Stimulated activated CD8-positive, alpha-beta memory T cell treated with anti-CD3 and anti-CD28 coated beads, Interleukin-4, amount 100 ng/mL, for 4 hours (primary cell): ENCODE data around the gene FXYD7.
"Not testable (repeated sequence)": the region's sequence is repeated elsewhere in the genome, so short reads cannot be mapped to it uniquely, and the experiment has no call there.

ENCODE experiments used
- DNase-seq, 2 donors: peaks; one replicate each; pipeline ENCODE4 v3.0.0-alpha.2; 2020; ENCODE audit warnings: low read depth in 2 of 2, low spot score in 1 of 2

FXYD7 gene, protein sequence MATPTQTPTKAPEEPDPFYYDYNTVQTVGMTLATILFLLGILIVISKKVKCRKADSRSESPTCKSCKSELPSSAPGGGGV

DNA sequence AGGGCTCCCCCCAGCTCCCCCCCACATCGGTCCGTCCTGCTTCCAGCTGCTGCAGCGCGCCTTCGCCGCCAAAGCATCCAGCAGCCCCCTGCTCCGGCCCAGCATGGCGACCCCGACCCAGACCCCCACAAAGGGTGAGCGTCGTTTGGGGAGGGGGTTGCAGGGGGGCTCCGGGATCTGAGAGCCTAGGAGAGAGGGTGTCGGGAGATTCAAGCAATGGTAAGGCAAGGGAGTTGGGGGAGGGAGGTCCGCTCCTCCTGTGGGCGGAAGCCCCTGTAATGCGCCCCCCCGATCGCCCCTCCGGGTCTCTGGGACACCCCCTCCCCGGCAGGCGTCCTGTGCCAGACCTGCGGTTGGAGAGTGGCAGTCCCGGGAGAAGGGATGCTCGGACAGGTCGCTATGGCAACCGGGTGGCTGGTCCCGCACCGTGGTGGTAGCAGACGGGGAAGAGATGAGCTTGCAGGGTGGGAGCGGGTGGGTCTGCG, at the start of gene FXYD7:
Gene FXYD7 (plus strand): TSS at position 25 of the 485 bp plus-strand sequence. CDS start 79 bp downstream, at position 104.
- DNase-seq, result no peak

DNA sequence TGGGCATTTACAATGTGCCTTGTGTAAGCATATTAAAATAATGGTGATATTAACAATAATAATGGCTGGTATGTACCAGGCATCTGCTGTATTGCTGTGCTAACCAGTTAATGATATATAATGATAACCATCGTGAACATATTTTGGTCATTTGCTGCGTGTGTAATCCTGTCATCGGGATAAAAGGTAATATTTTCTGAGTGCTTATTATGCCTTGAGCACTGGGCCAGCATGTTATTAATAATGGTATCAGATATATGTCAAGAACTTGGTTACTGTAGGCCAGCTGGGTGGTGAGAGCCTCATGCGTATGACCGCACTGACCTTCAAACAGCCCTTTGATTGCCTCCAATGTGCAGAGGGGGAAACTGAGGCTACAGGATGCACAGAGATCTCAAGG, 49.6 kb upstream of the FXYD7 start:
- no peak for DNase-seq

DNA sequence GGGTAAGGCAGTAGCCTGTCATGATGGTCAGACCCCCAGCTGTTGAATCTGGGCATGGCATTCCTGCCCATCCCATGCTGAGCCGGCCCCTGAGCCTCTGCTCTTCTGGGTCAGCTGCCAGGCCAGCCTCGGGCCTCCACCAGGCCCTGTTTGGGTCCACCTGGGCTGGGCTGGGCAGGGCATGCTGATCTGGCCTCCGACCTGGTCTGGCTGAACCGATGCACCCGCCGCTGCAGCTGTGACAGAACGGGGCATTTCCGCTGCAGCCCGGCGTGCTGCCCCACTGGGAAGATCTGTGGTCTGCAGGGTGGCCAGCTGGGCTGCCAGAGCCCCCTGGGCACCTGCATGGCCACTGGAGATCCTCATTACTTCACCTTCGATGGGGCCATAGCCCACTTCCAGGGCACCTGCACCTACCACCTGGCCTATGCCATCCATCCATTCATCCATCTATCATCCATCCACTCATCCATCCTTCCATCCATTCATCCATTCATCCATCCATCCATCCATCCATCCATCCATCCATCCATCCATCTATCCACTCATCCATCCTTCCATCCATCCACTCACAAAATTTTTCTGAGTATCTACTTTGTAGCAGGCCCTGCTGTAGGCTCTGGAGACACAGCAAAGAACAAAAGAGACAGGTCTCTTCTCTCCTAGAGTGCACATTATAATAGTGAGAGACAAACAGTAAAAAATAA, 49.0 kb upstream of the FXYD7 start:
- no peak for DNase-seq

DNA sequence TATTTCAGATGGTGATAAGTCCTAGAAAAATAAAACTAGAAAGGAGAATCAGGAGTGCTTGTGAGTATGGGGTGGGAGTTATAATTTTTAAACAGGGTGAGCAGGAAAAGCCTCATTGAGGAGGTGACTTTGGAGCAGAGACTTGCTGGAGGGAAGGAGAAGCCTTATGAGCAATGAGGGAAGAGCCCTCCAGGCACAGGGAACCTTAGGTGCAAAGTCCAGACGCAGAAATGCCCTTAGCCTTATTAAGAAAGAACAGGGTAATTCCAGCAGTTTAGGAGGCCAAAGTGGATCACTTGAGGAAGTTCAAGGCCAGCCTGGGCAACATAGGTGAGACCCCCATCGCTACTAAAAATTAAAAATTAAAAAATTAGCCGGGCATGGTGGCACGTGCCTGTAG, 48.4 kb upstream of the FXYD7 start:
- DNase-seq, result no peak

DNA sequence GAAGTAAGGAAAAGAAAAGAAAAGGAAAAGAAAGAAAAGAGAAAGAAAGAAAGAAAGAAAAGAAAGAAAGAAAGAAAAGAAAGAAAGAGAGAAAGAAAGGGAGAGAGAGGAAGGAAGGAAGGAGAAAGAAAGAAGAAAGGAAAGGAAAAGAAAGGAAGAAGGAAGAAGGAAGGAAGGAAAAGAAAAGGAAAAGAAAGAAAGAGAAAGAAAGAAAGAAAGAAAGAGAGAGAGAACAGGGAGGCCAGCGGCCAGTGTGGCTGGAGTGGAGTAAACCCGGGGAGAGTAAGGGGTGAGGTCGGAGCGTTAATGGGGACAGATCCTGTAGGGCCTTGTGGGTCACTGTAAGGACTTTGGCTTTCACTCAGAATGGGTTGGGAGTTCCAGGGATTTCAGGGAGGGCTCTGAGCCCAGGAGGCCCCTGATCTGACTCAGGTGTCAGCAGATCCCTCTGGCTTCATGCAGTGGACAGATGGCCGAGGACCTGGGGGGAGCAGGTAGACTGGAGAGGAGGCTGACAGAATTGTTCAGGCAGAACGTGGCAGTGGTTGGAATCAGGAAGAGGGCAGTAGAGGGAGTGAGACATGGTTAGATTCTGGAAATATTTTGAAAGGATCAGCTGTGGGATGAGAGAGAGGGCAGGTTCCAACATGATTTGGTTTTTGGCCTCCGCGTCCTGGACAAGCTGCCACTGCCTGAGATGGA, 47.2 kb upstream of the FXYD7 start:
- DNase-seq, result no peak

DNA sequence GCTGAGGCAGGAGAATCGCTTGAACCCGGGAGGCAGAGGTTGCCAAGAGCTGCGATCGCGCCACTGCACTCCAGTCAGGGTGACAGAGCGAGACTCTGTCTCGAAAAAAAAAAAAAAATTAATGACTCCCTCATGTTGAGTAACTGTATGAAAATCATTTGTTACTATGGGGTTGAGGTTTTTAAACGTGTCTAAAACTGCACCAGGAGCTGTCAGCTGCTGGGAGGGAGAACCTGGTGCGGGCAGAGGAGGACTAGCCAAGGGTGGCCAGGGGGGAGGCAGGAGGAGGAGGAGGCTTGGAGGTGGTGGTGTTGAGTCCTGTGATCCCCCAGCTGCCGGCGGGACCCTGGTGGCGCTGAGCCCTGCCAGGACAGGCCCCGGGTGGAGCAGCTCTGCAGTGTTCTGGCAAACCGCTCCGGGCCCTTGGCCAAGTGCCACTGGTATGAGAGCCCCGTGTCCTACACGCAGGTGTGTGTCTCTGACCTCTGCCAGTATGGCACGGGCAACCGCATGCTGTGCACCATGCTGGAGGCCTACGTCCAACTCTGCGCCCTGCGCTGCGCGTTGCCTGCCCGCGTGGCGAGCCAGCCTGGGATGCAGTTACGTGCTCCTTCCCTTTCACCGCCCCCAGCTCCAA, 44.5 kb upstream of the FXYD7 start:
- no peak for DNase-seq

DNA sequence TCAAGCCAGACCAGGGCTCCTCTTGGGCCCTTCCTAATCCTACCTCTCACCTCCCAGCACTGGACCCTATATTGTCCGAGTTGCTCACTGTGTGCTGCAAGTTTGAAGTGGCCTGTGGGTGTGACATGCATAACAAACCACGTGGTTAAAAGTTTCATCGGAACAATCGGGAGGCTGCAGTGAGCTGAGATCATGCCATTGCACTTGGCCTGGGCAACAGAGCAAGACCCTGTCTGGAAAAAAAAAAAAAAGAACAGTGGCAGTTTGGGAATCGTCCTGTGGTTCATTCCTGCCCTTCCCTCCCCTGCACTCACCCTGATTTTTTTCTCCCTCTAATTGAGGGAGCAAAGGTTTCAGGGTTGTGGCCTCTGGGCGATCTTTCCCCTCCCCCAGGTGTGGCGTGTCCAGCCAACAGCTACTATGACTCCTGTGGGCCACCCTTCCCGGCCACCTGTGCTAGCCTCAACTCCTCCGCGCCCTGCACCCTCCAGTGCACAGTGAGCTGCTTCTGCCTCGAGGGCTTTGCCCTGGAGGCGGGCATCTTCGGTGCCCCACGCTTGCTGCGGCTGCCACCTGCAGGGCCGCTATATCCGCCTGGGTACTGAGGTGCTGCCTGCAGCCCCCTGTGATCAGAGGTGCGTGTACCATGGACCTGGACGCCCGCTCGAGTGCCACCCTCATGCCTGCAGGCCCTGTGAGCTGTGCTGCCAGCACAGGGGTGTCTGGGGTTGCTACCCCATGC, 43.7 kb upstream of the FXYD7 start:
- DNase-seq, result no peak

DNA sequence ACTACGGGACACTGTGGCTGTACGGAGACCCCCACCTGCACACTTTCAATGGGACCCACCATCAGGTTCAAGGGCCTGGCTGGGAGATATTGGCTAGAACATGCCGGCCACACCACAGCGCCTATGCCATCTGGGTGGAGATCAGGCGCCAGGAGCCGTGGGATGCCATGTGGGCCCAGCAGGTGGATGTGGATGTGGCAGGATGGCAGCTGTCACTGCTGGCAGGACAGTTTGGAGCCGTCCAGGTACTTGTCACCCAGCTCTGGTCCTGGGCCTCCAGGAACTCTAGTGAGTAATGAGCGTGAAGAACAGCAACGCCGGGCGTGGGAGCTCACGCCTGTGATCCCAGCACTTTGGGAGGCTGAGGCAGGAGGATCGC, 43.2 kb upstream of the FXYD7 start:
- no peak for DNase-seq

DNA sequence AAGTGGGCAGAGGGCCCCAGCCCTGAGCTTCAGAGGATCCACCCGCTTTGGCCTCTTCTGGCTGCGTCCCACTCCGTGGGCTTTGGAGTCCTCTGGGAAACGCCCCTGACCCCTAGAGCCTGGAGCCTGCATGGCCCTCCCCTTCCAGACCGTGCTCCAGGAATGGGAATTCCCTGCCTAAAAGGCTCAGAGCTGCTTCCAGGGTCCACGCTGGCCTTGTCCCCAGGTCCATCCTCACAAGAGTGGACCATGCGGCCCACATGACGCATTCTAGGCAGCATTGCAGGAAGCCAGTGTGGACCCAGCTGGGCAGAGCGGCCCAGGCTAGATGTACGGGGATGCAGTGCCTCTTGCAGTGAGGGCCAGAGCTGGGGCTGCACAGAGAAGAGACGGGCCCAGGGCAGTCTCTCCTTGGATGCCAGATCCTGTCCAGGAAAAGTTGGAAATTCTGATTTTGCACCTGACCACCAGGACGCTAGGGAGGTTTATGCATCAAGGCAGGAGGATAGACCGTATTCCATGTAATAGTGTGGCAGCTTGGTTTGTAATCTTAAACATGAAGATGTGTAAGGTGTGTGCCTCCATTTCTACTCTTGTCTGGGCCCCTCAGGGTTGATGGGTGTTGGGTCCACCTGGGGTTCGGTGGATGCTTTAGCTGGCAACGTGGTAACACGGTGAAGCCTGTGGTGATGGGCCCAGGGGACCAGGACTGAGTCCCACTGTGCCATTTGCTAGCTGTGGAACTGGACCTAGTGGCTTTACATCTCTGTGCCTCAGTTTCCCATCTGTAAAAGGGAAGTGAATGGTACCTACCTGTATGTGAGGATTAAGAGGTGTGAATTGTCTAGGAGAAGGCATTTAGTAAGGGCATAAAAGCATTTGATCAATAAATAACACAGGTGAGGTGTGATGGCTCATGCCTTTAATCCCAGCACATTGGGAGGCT, 42.2 kb upstream of the FXYD7 start:
- no peak for DNase-seq

DNA sequence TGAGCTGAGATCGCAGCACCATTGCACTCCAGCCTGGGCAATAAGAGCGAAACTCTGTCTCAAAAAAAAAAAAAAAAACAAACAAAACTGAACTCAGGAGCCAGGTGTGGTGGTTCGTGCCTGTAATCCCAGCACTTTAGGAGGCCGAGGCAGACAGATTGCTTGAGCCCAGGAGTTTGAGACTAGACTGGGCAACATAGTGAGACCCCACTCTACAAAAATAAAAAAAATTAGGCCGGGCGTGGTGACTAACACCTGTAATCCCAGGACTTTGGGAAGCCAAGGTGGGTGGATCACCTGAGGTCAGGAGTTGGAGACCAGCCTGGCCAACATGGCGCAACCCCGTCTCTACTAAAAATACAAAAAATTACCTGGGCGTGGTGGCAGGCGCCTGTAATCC, 41.1 kb upstream of the FXYD7 start:
- not testable (repeated sequence) for DNase-seq

DNA sequence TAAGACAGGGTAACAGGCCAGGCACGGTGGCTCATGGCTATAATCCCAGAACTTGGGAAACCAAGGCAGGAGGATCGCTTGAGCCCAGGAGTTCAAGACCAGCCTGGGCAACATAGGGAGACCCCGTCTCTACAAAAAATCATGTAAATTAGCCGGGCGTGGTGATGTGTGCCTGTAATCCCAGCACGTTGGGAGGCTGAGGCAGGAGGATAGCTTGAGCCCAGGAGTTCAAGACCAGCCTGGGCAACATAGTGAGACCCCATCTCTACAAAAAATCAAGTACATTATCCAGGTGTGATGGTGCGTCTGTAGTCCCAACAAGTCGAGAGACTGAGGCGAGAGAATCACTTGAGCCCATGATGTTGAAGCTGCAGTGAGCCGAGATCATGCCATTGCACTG, 39.4 kb upstream of the FXYD7 start:
- DNase-seq, result not testable (repeated sequence)

DNA sequence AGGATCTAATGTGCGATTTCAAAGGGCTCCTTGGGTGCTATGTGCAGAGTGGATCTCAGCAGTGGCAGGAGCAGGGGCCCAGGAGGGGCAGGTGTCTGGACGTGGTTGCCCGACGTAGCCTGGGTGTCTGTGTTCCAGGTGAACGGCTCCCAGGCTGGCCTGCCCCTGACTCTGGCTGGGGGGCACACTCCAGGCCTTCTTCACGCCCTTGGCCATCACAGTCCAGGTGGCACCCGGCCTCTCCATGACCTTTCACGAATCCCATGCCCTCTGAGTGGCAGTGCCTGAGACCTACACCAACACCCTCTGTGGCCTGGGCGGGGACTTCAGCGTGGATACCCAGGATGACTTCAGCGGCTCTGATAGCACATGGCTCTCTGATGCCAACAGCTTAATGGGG, 38.7 kb upstream of the FXYD7 start:
- DNase-seq, result no peak

DNA sequence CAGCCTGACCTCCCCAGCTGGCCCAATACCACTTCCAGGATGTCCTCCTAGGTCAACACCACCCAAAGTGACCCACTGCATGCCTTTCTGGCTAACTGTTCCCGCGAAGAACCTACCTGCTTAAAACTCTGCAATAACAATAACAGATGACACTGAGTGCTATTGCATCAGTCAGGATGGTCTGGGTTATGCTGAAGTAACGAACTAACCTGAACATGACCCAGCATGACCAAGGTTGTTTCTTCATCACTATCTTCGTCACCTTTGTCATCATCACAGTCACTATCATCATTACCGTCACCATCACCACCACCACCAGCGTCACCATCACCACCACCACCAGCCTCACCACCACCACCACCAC, 38.0 kb upstream of the FXYD7 start:
- DNase-seq, result no peak

DNA sequence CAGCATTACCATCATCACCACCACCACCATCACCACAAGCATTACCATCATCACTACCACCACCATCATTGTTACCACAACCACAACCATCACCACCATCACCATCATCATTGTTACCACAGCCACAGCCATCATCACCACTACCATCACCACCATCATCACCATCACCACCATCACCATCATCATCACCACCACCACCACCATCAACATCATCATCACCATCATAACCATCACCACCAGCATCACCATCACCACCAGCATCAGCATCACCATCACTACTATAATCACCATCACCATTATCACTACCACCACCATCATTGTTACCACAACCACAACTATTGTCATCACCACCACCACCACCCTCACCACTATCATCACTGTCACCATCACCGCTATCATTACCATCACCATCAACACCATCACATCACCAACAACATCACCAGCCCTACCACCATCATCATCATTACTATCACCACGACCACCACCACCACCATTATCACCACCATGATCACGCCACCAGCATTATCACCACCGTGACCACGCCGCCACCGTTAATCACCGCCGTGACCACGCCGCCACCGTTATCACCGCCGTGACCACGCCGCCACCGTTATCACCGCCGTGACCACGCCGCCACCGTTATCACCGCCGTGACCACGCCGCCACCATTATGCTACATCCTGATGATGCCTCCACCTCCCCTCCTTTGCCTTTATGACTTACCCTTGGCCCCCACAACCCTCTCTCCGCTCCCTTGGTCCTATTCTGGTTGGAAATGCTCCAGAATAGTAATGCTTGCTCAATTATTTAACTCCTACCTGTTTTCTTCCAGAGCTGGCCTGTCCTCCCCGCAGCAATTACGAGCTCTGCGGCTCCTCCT, 37.4 kb upstream of the FXYD7 start:
- no peak for DNase-seq

DNA sequence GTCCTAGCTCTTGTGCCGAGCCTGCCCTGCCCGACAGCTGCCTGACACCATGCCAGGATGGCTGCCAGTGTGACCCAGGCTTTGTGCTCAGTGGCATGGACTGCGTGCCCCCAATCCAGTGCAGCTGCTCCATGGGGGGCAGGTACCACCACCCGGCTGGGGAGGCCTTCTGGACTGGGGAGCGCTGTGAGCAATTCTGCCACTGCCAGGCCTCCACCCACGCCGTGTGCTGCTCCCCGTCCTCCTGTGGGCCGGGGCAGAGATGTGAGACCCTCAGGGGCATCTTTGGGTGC, 36.8 kb upstream of the FXYD7 start:
- DNase-seq, result no peak

DNA sequence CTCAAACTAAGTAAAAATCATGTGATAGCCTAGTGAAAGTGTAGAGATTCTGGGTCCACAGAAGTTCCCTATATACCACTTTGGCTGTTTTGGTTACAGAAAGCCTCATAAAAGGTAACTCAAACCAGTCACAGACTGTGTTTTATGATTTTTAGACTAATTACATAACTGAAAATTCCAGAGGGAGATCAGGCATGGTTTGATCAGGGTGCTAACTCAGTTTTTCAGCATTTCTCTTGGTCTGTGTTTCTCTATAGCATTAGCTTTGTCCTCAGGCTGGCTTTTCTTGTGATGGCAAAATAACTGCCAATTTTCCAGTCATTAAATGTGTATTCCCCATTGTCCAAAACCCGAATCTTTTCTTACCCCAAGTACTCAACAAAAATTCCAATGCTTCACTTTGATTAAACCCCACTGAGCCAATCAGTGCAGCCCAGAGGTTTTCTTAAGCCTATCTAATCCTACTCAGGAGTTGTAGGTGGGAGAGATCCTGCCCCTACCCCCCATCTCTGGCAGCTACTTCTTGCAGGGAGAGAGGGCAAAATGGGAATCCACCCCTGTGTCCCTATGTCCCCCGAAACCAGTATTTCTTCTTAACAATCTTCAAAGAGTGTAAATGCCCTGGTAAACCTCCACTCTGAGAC, 36.0 kb upstream of the FXYD7 start:
- DNase-seq, result no peak

DNA sequence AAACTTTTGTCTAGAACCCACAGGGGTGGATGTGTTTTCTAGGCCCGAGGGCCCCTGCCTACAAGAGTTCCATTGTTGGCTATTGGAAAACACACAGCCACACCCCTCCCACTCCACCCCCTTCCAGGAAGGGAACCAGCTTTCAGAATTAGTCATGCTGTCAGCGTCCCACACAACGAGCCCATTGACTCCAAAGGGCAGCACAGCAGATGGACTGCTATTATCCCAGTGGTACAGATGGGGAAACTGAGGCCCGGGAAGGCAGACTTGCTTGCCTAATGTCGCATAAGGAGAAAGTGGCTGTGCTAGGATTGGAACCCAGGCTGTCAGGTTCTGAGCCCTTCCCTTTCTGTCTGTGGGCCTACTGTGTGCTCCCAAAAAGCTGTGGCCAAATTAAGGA, 35.5 kb upstream of the FXYD7 start:
- DNase-seq, result no peak

DNA sequence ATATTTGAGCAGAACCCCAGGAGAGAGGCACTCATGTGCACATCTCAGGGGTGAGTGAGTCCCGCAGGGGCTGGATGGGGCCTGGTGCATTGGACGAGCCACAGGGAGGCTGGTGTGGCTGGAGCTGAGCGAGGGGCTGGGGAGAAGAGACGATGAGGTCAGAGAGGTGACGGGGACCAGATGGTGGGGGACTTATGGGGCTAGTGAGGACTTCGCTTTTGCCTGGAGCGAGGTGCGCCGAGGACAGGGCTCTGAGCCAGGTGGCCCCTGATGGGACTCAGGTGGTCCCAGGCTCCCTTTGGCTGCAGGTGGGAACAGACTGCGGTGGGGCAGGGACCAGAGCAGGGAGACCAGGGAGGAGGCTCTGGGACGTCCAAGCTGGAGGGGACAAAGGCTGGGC, 34.3 kb upstream of the FXYD7 start:
- DNase-seq, result no peak
